Mucosa of stomach (tissue), 1 donor: Measurements from ENCODE around the gene PRSS56.

Experiments
- H3K27me3 ChIP-seq: one replicate; pipeline ENCODE4 v1.7.0; 2013; ENCODE audit warnings: mild to moderate bottlenecking, low read length; ENCODE audit not compliant: control insufficient read depth, insufficient read depth
- H3K36me3 ChIP-seq: one replicate; pipeline ENCODE4 v1.7.0; 2013; ENCODE audit warnings: low read length; ENCODE audit not compliant: control insufficient read depth, insufficient read depth
- H3K4me1 ChIP-seq: one replicate; pipeline ENCODE4 v1.7.0; 2013; ENCODE audit warnings: mild to moderate bottlenecking, low read length; ENCODE audit not compliant: control insufficient read depth, insufficient read depth
- H3K4me3 ChIP-seq: one replicate; pipeline ENCODE4 v1.7.0; 2013; ENCODE audit warnings: low read length
- H3K9ac ChIP-seq: one replicate; pipeline ENCODE4 v1.7.0; 2013; ENCODE audit warnings: mild to moderate bottlenecking, low read length, moderate library complexity
- H3K9me3 ChIP-seq: one replicate; pipeline ENCODE4 v1.7.0; 2013; ENCODE audit warnings: mild to moderate bottlenecking, low read length, moderate library complexity; ENCODE audit not compliant: control insufficient read depth
- donor health status: Pancreatic carcinoma.

The PRSS56 gene

DNA sequence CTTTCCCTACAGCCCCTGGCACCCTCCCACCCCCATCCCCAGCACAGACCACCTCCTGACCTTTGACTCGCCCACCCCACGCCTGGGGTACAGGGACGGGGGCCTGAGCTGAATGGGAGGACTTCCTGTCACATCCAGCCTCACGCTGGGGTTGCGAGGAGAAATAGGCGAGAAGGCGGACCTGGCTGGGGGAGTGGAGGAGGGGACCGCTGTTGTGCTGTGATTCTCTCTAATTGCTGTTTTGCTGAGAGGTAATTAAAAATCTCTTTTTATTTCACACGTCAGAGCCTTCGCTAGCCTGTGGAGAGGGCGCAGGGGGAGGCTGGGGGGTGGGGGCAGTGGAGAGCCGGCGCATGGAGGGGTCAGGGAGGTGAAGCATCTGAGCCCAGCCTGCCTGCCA lies 22.8 kb upstream of the PRSS56 start:
- no peaks in the 10 kb centered on the region for H3K4me1 ChIP-seq
- no peaks in the 10 kb centered on the region for H3K36me3 ChIP-seq
- no peak overlapping the region for H3K9ac ChIP-seq
- peaks cover 10% of the 10 kb centered on the region for H3K27me3 ChIP-seq
- H3K9me3 ChIP-seq: no peaks in the 10 kb centered on the region
- H3K4me3 ChIP-seq: no peak overlapping the region

DNA sequence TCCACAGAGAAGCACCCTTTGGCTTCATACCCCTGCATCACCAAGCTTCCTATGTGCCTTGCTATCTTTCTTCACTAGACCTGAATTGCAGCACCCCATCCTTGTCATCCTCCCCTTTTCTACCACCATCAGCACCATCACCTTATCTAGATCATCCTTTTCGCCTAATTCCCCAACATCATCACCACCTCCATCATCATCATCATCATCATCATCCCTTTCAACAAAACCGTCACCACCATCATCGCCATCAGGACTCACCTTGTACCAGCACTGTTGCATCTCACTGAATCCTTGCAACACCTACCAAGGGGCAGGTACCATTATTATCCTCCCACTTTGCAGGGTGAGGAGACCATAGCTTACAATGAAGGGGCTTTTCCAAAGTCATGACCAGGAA lies 21.7 kb upstream of the PRSS56 start:
- no peak overlapping the region for H3K4me3 ChIP-seq
- no peaks in the 10 kb centered on the region for H3K9me3 ChIP-seq
- H3K4me1 ChIP-seq: peaks cover 4% of the 10 kb centered on the region
- H3K27me3 ChIP-seq: peaks cover 16% of the 10 kb centered on the region
- H3K9ac ChIP-seq: no peak overlapping the region
- H3K36me3 ChIP-seq: no peaks in the 10 kb centered on the region

DNA sequence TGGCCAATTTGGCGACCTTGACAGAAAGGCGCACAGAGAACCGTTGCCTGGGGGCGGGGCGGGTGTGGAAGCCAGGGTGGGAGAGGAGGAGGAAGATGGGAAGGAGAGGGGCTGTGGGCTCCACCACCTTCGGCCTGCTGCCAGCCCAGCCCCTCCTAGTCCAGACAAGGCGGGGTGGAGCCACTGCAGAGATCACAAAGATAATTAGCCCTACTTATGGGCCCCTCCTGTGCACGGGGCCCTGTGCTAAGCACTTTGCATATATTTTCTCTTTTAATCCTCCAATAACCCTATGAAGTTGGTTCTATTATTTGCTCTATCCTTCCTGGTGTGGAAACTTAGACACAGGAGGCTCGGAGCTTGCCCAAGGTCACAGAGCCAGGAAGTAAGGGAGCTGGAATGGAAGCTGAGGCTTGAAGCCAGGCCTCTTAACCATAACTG lies 18.8 kb upstream of the PRSS56 start:
- no peaks in the 10 kb centered on the region for H3K36me3 ChIP-seq
- peaks cover 6% of the 10 kb centered on the region for H3K4me1 ChIP-seq
- no peaks in the 10 kb centered on the region for H3K9me3 ChIP-seq
- H3K4me3 ChIP-seq: no peak overlapping the region
- H3K27me3 ChIP-seq: peaks cover 34% of the 10 kb centered on the region
- H3K9ac ChIP-seq: no peak overlapping the region

DNA sequence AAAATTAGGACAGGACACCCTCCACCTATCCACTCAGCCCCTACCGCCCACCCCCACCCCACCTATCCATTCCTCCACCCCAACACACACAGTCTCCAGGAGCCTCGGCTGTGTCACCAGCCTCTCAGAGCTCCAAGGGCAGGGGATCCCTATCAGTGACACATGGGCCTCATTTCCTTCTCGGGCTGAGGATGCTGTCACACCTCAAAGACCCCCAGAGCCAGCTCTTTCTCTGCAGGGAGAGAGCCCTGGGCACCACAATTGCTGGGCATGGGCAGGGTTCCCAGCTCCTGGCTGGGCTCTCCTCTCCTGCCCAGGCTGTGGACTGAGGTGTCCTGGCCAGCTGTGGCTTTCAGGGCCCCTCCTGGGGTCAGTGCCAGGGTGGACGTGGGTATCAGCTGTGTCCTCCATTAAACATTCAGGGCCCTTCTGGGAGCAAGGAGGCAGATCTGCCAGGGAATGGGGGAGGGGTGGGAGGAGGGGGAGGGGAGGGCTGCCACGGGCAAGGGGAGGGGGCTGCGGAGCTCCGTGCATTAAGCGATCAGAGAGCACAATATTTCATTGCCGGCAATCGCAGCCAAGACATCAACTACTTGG lies 18.3 kb upstream of the PRSS56 start:
- Histone ChIP-seq H3K27me3 (peaks cover 34% of the 10 kb centered on the region), H3K4me1 (peaks cover 6% of the 10 kb centered on the region)

DNA sequence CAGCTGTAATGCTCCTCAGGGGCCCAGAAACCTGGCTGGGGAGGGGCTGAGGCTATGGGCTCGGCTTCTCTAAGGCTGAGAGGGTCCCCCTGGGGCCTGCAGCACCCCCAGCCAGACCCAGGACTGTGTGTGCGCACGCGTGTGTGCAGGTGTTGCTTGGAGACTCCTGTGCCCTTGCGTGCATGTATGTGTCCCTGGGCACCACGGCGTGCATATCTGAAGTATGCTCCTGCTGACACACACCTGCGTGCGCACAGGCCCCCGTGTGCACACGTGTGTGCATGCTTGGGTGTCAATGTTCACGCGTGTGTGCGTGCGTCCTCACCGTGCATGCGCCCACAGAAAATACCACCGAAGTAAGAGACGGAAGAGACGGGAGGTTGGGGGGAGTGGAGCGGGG lies 17.7 kb upstream of the PRSS56 start:
- H3K27me3 ChIP-seq: peaks cover 34% of the 10 kb centered on the region
- no peaks in the 10 kb centered on the region for H3K9me3 ChIP-seq
- H3K36me3 ChIP-seq: no peaks in the 10 kb centered on the region
- H3K9ac ChIP-seq: no peak overlapping the region
- H3K4me3 ChIP-seq: no peak overlapping the region
- peaks cover 6% of the 10 kb centered on the region for H3K4me1 ChIP-seq

More for the DNA sequence above, 18.3 kb upstream of the PRSS56 start:
- no peak overlapping the region for H3K9ac ChIP-seq
- no peak overlapping the region for H3K4me3 ChIP-seq
- H3K36me3 ChIP-seq: no peaks in the 10 kb centered on the region
- H3K9me3 ChIP-seq: no peaks in the 10 kb centered on the region

DNA sequence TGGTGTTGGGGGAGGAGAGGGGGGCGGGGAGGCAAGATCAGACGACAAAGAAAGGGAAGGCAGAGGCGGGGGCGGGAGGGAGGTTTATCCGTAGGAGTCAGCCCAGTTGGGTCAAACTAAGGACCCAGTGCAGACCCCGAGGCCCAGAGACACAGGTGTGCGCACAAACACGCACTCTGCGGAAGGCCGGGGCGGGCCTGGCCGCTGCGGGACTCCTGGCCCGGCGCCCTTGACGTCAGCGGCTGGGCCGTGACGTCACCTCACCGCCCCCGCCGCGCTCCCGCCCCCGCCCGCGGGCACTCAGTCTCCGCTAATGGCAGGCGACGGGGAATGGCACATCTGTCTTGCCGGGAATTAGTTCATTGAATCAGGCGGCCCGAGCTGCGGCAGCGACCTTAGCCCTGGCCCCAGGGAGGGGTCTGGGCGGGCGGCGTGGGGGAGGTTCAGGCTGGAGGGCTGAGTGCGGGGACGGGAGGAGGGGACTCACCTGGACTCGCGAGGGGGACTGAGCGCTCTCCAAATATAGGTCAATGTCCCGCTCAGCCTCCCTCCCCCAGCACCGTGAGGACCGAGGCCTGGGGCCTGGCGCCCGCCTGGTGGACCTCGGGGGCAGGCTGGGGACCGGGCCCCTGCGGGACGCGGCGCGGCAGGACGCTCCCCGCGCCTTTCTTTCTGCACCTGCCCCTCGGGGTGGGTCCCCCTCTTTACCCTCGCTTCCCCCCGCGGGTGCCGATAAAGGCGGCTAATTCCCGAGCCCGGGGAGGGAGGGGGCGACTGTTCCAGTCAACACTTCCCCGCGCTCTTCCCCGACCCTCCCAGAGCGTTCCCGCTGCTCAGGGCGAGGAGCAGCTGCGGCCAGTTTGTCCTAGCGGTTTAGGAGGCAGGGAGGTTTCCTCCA lies 17.0 kb upstream of the PRSS56 start:
- Histone ChIP-seq H3K9ac (no peak overlapping the region), H3K4me3 (no peak overlapping the region), H3K36me3 (no peaks in the 10 kb centered on the region), H3K4me1 (peaks cover 6% of the 10 kb centered on the region), H3K9me3 (no peaks in the 10 kb centered on the region), H3K27me3 (peaks cover 34% of the 10 kb centered on the region)

DNA sequence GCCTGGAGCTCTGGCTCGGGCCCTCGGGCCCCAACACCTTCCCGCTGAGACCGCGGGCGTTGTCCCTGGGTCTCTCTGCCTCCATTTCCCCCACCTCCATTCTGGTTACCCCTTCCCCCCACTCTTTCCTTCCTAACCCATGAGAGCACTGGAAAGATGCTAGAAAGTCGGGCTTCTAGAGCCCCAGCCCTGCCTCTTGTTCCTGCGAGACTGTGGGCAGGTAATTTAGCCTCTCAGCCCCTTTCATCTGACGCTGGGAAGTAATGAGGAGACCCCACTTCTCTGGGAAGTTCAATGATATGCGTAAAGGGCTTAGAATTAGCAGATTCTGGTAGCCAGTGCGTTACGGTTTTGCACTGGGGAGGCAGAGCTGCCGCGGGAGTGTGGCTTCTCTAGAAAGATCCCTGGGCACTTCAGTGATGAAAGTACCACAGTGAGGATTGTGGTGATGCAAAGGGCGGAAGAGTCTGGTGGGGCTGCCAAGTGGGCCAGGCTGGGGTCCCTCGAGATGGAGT lies 16.3 kb upstream of the PRSS56 start:
- Histone ChIP-seq H3K36me3 (no peaks in the 10 kb centered on the region), H3K4me1 (peaks cover 6% of the 10 kb centered on the region), H3K4me3 (no peak overlapping the region), H3K9me3 (no peaks in the 10 kb centered on the region), H3K9ac (no peak overlapping the region), H3K27me3 (peaks cover 34% of the 10 kb centered on the region)

DNA sequence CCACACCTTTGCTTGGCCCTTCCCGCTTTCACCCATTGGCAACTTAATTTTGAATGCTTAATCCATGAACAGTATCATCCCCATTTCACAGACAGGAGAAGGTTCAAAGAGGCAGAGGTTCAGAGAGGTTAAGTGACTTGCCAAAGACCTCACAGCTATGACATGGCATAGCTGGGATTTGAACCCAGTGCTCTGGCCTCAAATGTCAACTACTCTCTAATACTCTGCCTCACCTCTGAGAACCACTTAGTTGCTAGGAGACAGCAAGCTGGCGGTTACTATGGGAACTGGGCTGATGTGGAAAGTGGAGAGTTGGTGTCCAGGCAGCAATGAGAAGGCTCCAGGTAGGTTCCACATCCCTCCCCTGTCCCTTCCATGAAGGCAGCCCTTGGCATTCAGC lies 15.8 kb upstream of the PRSS56 start:
- no peak overlapping the region for H3K9ac ChIP-seq
- peaks cover 34% of the 10 kb centered on the region for H3K27me3 ChIP-seq
- H3K9me3 ChIP-seq: no peaks in the 10 kb centered on the region
- no peak overlapping the region for H3K4me3 ChIP-seq
- H3K36me3 ChIP-seq: no peaks in the 10 kb centered on the region
- H3K4me1 ChIP-seq: peaks cover 6% of the 10 kb centered on the region

DNA sequence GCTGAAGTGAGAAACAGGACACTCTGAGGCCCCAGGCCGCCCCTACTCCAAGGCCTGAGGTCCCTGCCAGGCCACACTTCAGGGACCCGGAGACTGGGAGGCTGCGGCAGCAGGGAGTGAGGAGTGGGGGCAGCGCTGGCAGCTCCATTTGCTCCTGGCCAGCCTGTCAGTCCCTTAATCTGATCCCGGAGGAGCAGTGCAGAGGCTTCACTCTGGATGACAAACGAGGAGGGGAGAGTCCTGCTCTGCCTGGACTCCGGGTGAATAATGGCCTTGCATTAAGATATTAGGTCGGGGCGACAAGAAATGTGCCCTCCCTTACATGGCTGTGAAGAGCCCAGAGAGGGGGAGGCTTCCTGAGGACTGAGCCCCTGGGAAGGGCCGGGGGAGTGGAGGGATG lies 14.3 kb upstream of the PRSS56 start:
- H3K9me3 ChIP-seq: no peaks in the 10 kb centered on the region
- H3K27me3 ChIP-seq: peaks cover 30% of the 10 kb centered on the region
- H3K36me3 ChIP-seq: no peaks in the 10 kb centered on the region
- H3K9ac ChIP-seq: no peak overlapping the region
- H3K4me3 ChIP-seq: no peak overlapping the region
- H3K4me1 ChIP-seq: peaks cover 6% of the 10 kb centered on the region

DNA sequence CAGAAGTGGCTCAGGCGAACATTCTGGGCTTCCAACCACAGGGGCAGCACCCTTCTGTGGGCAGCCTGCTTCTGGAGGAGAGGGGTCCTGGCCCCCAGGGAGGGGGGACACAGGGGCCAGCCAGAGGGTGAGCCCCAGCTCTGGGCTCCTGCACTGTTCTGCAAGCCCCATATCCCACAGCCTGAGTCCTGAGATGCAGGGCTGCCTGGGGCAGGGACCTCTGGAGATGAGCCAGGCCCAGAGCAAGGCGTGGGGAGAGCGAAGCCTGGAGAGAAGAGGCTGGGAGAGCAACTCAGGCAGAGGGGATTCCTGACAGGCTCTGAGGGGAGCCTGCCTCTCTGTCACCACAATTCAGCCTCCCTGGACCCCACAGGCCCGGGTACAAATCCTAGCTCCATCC lies 13.5 kb upstream of the PRSS56 start:
- H3K27me3 ChIP-seq: peaks cover 37% of the 10 kb centered on the region

DNA sequence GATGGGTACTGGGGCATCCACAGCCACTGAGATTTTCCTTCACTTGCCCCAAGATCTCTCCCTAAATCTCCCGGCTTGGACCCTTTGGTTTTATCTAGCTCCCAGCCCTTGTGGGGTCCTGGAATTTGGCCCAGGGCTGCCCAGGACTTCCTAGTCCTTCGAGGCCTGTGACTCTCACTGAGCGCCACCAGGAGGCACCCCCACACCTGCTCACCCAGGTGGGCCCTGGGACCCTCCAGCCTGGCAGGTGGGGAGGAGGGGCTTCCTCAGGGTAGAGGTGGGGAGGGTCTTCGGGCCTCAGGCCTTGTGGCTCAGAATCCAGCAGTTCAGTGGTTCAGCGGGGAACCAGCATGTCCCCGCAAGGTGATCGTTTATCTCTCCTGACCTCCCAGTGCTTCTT lies 11.9 kb upstream of the PRSS56 start:
- H3K27me3 ChIP-seq: peaks cover 34% of the 10 kb centered on the region

More for the DNA sequence above, 13.5 kb upstream of the PRSS56 start:
- no peaks in the 10 kb centered on the region for H3K36me3 ChIP-seq
- H3K9me3 ChIP-seq: no peaks in the 10 kb centered on the region
- H3K4me3 ChIP-seq: no peak overlapping the region
- no peak overlapping the region for H3K9ac ChIP-seq
- H3K4me1 ChIP-seq: peaks cover 6% of the 10 kb centered on the region

DNA sequence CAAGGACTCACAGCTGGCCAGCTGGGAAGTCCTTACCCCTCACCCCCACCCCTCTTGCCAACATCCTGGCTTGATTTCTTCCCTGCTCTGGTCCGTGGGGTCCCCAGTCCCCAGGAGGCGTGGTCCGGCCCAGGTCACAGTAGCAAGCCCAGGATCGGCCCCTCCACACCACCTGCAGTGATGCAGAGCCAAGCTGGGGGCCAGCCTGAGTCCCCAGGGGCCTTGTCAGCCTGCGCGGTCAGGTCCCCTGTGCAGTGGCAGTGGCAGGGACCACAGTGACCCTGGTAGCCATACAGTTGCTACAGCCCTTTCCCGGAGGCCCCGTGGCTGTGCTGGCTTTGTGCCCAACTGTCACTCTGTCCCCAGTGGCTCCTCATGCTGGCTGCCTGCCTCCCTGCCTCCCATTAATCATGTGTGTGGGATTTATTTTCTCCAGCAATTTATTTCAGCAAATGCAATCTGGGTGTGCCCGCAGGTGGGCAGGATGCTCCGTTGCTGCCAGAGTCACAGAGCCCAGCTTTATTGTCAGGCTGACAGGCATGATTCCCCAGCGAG lies 8.8 kb upstream of the PRSS56 start:
- peaks cover 16% of the 10 kb centered on the region for H3K27me3 ChIP-seq
- H3K36me3 ChIP-seq: no peaks in the 10 kb centered on the region
- no peaks in the 10 kb centered on the region for H3K4me1 ChIP-seq
- no peak overlapping the region for H3K4me3 ChIP-seq
- no peaks in the 10 kb centered on the region for H3K9me3 ChIP-seq
- H3K9ac ChIP-seq: no peak overlapping the region

More for the DNA sequence above, 11.9 kb upstream of the PRSS56 start:
- H3K4me1 ChIP-seq: peaks cover 4% of the 10 kb centered on the region
- no peaks in the 10 kb centered on the region for H3K36me3 ChIP-seq
- H3K4me3 ChIP-seq: no peak overlapping the region
- no peak overlapping the region for H3K9ac ChIP-seq
- H3K9me3 ChIP-seq: no peaks in the 10 kb centered on the region
